Measurements from ENCODE around the gene SERP2. TPM values are rescaled to one million over a fixed set of nuclear protein-coding genes. Genes with fewer than 3 reads are reported as not detected.

Gene SERP2
- total RNA-seq, 1 experiment from 2014 or later: not detected

DNA sequence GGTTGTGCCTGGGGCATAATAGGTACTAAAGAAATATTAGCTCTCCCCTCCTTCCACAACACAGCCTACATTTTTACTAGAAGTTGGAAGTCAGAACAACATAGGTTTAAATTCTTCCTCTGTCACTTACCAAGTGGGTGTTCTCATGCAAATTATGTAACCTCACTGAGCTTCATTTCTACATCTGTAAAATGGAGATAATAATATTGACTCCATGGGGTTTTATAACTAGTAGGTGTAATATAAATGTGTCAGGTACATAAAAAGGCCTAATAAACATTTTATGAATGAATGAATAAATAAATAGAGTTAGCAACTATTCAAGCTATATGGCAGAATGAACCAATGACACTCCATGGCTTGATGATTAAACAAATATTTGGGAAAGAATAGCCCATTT, 27.1 kb upstream of the SERP2 start:
- H3K36me3 ChIP-seq (ENCODE audit: control insufficient read depth, insufficient read depth, low read length): no peaks in the 10 kb centered on the region
- POLR2A ChIA-PET: interaction anchor here (0.5 to 0.6 kb wide), 2 partner anchors 90 to 345 kb away, joined by 3 to 8 read pairs; no protein-coding TSS in a partner anchor

DNA sequence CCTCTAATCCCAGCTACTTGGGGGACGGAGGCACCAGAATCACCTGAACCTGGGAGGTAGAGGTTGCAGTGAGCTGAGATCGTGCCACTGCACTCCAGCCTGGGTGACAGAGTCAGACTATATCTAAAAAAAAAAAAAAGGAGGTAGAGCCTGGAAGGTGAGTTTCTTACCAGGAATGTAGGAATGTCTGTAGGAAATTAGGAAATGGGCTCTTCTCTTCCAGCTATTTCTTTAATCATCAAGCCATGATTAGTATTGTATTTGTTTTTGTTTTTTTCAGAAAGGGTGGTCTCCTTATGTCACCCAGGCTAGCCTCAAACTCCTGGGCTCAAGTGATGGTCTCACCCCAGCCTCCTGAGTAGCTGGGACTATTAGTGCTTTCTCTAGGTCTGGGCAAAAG, 26.3 kb upstream of the SERP2 start:
- no peaks in the 10 kb centered on the region for H3K36me3 Mint-ChIP-seq (ENCODE audit: insufficient read depth, unreplicated experiment)
- H3K27ac Mint-ChIP-seq (ENCODE audit: unreplicated experiment): no peak overlapping the region
- intact Hi-C loops (cut with micrococcal nuclease; ENCODE audit: unreplicated experiment): no loop called here
- TF ChIP-seq, protein P1, sequence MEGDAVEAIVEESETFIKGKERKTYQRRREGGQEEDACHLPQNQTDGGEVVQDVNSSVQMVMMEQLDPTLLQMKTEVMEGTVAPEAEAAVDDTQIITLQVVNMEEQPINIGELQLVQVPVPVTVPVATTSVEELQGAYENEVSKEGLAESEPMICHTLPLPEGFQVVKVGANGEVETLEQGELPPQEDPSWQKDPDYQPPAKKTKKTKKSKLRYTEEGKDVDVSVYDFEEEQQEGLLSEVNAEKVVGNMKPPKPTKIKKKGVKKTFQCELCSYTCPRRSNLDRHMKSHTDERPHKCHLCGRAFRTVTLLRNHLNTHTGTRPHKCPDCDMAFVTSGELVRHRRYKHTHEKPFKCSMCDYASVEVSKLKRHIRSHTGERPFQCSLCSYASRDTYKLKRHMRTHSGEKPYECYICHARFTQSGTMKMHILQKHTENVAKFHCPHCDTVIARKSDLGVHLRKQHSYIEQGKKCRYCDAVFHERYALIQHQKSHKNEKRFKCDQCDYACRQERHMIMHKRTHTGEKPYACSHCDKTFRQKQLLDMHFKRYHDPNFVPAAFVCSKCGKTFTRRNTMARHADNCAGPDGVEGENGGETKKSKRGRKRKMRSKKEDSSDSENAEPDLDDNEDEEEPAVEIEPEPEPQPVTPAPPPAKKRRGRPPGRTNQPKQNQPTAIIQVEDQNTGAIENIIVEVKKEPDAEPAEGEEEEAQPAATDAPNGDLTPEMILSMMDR (IDR thresholded peaks at IDR 0.05; ENCODE audit: insufficient read depth in 1 of 2, low read depth in 1 of 2, low read length in 1 of 2, severe bottlenecking in 1 of 2, unreplicated experiment in 1 of 2): no peak
- no peak overlapping the region for H3K4me3 ChIP-seq (ENCODE audit: low read depth, low read length)
- no peak for DNase-seq
- H3K9me3 ChIP-seq: no peaks in the 10 kb centered on the region
- no TSS peak for BruUV-seq (replicated peaks)
- H3K27me3 Mint-ChIP-seq (ENCODE audit: insufficient read depth, unreplicated experiment): no peaks in the 10 kb centered on the region
- CTCF ChIA-PET: no interaction called here
- peaks cover 15% of the 10 kb centered on the region for H3K4me1 ChIP-seq
- H3K36me3 ChIP-seq (ENCODE audit: control insufficient read depth, insufficient read depth, low read length): no peaks in the 10 kb centered on the region
- H3K27me3 ChIP-seq (replicated peaks; ENCODE audit: control insufficient read depth, insufficient read depth, low read length): no peaks in the 10 kb centered on the region
- POLR2A ChIA-PET: interaction anchor here (0.6 kb wide), 1 partner anchor 90 kb away, joined by 8 read pairs; no protein-coding TSS in a partner anchor
- peaks cover 12% of the 10 kb centered on the region for H3K9me3 Mint-ChIP-seq (ENCODE audit: unreplicated experiment)
- no peak overlapping the region for H3K4me3 Mint-ChIP-seq (ENCODE audit: unreplicated experiment)
- peaks cover 10% of the 10 kb centered on the region for H3K4me1 Mint-ChIP-seq (ENCODE audit: low read depth, unreplicated experiment)

More for the DNA sequence above, 27.1 kb upstream of the SERP2 start:
- Mint-ChIP-seq H3K27me3 (ENCODE audit: insufficient read depth, unreplicated experiment) (no peaks in the 10 kb centered on the region), H3K4me1 (ENCODE audit: low read depth, unreplicated experiment) (peaks cover 11% of the 10 kb centered on the region), H3K27ac (ENCODE audit: unreplicated experiment) (no peak overlapping the region), H3K36me3 (ENCODE audit: insufficient read depth, unreplicated experiment) (no peaks in the 10 kb centered on the region), H3K9me3 (ENCODE audit: unreplicated experiment) (peaks cover 15% of the 10 kb centered on the region), H3K4me3 (ENCODE audit: unreplicated experiment) (no peak overlapping the region)
- no peak overlapping the region for H3K4me3 ChIP-seq (ENCODE audit: low read depth, low read length)
- H3K9me3 ChIP-seq: peaks cover 1% of the 10 kb centered on the region; the same call in 1 of the 2 replicates
- no TSS peak for BruUV-seq (replicated peaks)
- intact Hi-C loops (cut with micrococcal nuclease; ENCODE audit: unreplicated experiment): no loop called here
- H3K27me3 ChIP-seq (replicated peaks; ENCODE audit: control insufficient read depth, insufficient read depth, low read length): no peaks in the 10 kb centered on the region
- no peak for DNase-seq
- CTCF ChIA-PET: no interaction called here
- H3K4me1 ChIP-seq: peaks cover 7% of the 10 kb centered on the region
- TF ChIP-seq, protein P1 (IDR thresholded peaks at IDR 0.05; ENCODE audit: insufficient read depth in 1 of 2, low read depth in 1 of 2, low read length in 1 of 2, severe bottlenecking in 1 of 2, unreplicated experiment in 1 of 2): no peak

DNA sequence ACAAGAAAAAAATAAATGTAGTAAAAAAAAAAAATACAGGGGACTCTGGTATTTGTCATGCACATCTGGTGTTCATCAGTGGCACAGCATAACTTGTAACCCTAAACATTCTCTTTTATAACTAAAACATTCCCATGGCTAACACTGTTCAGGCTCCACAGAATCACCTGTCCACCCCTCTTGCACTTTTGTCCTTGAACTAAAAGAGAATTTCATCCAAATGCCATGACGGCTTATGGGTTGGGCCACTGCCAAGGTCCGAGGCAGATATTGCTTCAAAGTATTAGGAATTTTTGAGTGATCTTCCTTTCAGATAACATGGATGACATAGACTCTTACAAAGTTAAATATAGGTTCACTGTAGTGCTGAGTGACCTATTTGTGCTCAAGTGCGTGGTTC, 25.7 kb upstream of the SERP2 start:
- Histone ChIP-seq H3K4me3 (ENCODE audit: low read depth, low read length) (no peak overlapping the region), H3K27me3 (replicated peaks; ENCODE audit: control insufficient read depth, insufficient read depth, low read length) (no peaks in the 10 kb centered on the region), H3K9me3 (no peaks in the 10 kb centered on the region), H3K4me1 (peaks cover 19% of the 10 kb centered on the region), H3K36me3 (ENCODE audit: control insufficient read depth, insufficient read depth, low read length) (no peaks in the 10 kb centered on the region)
- peaks cover 6% of the 10 kb centered on the region for H3K4me1 Mint-ChIP-seq (ENCODE audit: low read depth, unreplicated experiment)
- H3K27me3 Mint-ChIP-seq (ENCODE audit: insufficient read depth, unreplicated experiment): no peaks in the 10 kb centered on the region
- H3K4me3 Mint-ChIP-seq (ENCODE audit: unreplicated experiment): no peak overlapping the region
- BruUV-seq (replicated peaks): no TSS peak
- peaks cover 6% of the 10 kb centered on the region for H3K9me3 Mint-ChIP-seq (ENCODE audit: unreplicated experiment)
- ChIA-PET POLR2A (no interaction called here), CTCF (no interaction called here)
- DNase-seq: no peak
- H3K36me3 Mint-ChIP-seq (ENCODE audit: insufficient read depth, unreplicated experiment): no peaks in the 10 kb centered on the region
- TF ChIP-seq, protein P1 (IDR thresholded peaks at IDR 0.05; ENCODE audit: insufficient read depth in 1 of 2, low read depth in 1 of 2, low read length in 1 of 2, severe bottlenecking in 1 of 2, unreplicated experiment in 1 of 2): no peak
- H3K27ac Mint-ChIP-seq (ENCODE audit: unreplicated experiment): no peak overlapping the region
- intact Hi-C loops (cut with micrococcal nuclease; ENCODE audit: unreplicated experiment): no loop called here

Data from Caco-2 (cell line).